GM18909 (cell line): Measurements from ENCODE around the gene BMP10.
A peak's percentile ranks its signal among the peaks of the same experiment; 100 is the strongest.

Source experiments
- ATAC-seq: cut with Tn5 transposase; IDR thresholded peaks from one replicate; pipeline ENCODE4 v1.9.1; 2021; ENCODE audit warnings: mild to moderate bottlenecking; ENCODE audit not compliant: unreplicated experiment, poor library complexity

BMP10 gene

GRCh38 chr2:68854476-68854875, 16.7 kb downstream of the BMP10 start:
- no peak for ATAC-seq

- ATAC-seq: no peak
Observed at GRCh38 chr2:68853915-68854314, 17.3 kb downstream of the BMP10 start.

- no peak for ATAC-seq
Observed at GRCh38 chr2:68853035-68853434, 18.2 kb downstream of the BMP10 start.

GRCh38 chr2:68850524-68850923, 20.7 kb downstream of the BMP10 start:
- no peak for ATAC-seq

- no peak for ATAC-seq
Observed at GRCh38 chr2:68849579-68850030, 21.6 kb downstream of the BMP10 start.

GRCh38 chr2:68847751-68848150, 23.4 kb downstream of the BMP10 start:
- no peak for ATAC-seq

GRCh38 chr2:68846091-68846490, 25.1 kb downstream of the BMP10 start:
- no peak for ATAC-seq

GRCh38 chr2:68845043-68845442, 26.2 kb downstream of the BMP10 start:
- no peak for ATAC-seq

GRCh38 chr2:68839260-68839833, 31.9 kb downstream of the BMP10 start:
- ATAC-seq: no peak

GRCh38 chr2:68838641-68839040, 32.6 kb downstream of the BMP10 start:
- ATAC-seq: no peak

- no peak for ATAC-seq
Observed at GRCh38 chr2:68837861-68838341, 33.3 kb downstream of the BMP10 start.

- no peak for ATAC-seq
Observed at GRCh38 chr2:68837164-68837860, 33.9 kb downstream of the BMP10 start.

GRCh38 chr2:68835621-68836020, 35.6 kb downstream of the BMP10 start:
- no peak for ATAC-seq

- ATAC-seq: no peak
Observed at GRCh38 chr2:68834737-68835376, 36.3 kb downstream of the BMP10 start.

- no peak for ATAC-seq
Observed at GRCh38 chr2:68833162-68833561, 38.0 kb downstream of the BMP10 start.

- ATAC-seq: peak; percentile 71
Observed at GRCh38 chr2:68832233-68832869, 38.8 kb downstream of the BMP10 start.

GRCh38 chr2:68831686-68832232, 39.4 kb downstream of the BMP10 start:
- no peak for ATAC-seq

GRCh38 chr2:68829749-68830148, 41.4 kb downstream of the BMP10 start:
- ATAC-seq: no peak

- ATAC-seq: no peak
Observed at GRCh38 chr2:68828887-68829708, 42.1 kb downstream of the BMP10 start.

- no peak for ATAC-seq
Observed at GRCh38 chr2:68827666-68828065, 43.5 kb downstream of the BMP10 start.
